Left ventricle myocardium inferior (tissue), 1 donor: ENCODE data around the gene SYTL2. TPM values are rescaled to one million over a fixed set of nuclear protein-coding genes. Genes with fewer than 3 reads are reported as not detected.

Experiments used
- DNase-seq: peaks from one replicate; pipeline ENCODE4 v3.0.0-alpha.2; 2020
- H3K27ac ChIP-seq: fragments of 200-600 bp; replicated peaks from 2 replicates; pipeline ENCODE4 v1.8.0; 2021
- H3K27me3 ChIP-seq: fragments of 200-600 bp; 2 replicates; pipeline ENCODE4 v1.8.0; 2021; ENCODE audit warnings: low read depth
- H3K36me3 ChIP-seq: fragments of 200-600 bp; 2 replicates; pipeline ENCODE4 v1.8.0; 2021
- H3K4me1 ChIP-seq: fragments of 200-600 bp; 2 replicates; pipeline ENCODE4 v1.8.0; 2021
- H3K4me3 ChIP-seq: fragments of 200-600 bp; 2 replicates; pipeline ENCODE4 v1.8.0; 2021; ENCODE audit warnings: mild to moderate bottlenecking, moderate library complexity
- H3K9me3 ChIP-seq: fragments of 200-600 bp; replicated peaks from 2 replicates; pipeline ENCODE4 v1.8.0; 2021
- intact Hi-C: fragments of 100-400 bp; cut with micrococcal nuclease; formaldehyde crosslinking; loops from one replicate; pipeline ENCODE4 v1.11.0; 2022
- total RNA-seq: library from RNA; stranded (reverse); fragmentation: NEBNext Ultra II Directional; extraction: Animal tissue kit (Norgen Biotek cat#: 25700); gene quantifications from one replicate; pipeline ENCODE4 v1.2.1, GENCODE V29; 2021
- TF ChIP-seq, protein P1 (sequence below): fragments of 200-600 bp; IDR thresholded peaks from 2 replicates; pipeline ENCODE4 v1.8.0; 2021; ENCODE audit warnings: antibody characterized with exemption, mild to moderate bottlenecking, borderline replicate concordance
- donor health status: DM: no; HTN: yes; CAD: no; lungs with severe emphysema.

SYTL2 gene
- total RNA-seq, 1 donor from 2014 or later: 3.8 TPM

- TF ChIP-seq, protein P1, sequence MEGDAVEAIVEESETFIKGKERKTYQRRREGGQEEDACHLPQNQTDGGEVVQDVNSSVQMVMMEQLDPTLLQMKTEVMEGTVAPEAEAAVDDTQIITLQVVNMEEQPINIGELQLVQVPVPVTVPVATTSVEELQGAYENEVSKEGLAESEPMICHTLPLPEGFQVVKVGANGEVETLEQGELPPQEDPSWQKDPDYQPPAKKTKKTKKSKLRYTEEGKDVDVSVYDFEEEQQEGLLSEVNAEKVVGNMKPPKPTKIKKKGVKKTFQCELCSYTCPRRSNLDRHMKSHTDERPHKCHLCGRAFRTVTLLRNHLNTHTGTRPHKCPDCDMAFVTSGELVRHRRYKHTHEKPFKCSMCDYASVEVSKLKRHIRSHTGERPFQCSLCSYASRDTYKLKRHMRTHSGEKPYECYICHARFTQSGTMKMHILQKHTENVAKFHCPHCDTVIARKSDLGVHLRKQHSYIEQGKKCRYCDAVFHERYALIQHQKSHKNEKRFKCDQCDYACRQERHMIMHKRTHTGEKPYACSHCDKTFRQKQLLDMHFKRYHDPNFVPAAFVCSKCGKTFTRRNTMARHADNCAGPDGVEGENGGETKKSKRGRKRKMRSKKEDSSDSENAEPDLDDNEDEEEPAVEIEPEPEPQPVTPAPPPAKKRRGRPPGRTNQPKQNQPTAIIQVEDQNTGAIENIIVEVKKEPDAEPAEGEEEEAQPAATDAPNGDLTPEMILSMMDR: no peak
- H3K27ac ChIP-seq: no peak overlapping the region
- intact Hi-C loops: no loop called here
These were observed 46.1 kb downstream of the SYTL2 start for GRCh38 chr11:85764796-85765195.

DNA sequence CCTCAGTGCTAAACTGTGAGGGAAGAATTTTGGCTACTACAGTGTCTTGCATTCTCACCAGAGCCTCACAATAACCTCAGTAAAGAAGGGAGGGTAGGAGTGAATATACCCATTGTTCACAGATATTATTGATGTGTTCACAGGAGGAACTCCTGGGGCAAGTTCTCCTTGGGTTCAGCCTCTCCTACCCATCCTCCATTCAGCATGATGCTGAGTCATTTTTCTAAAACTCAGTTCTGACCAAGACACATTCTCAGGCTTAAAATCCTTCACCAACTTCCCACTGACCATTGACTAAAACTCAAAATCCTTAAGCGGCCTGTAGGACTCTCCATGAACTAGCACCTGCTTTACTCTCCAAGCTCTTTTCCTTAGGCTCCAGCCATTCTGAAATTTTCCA lies 48.7 kb downstream of the SYTL2 start:
- H3K4me3 ChIP-seq: no peak overlapping the region
- no peaks in the 10 kb centered on the region for H3K36me3 ChIP-seq
- H3K9me3 ChIP-seq: no peaks in the 10 kb centered on the region
- no peaks in the 10 kb centered on the region for H3K4me1 ChIP-seq
- H3K27me3 ChIP-seq: no peaks in the 10 kb centered on the region
- no peak for DNase-seq
- intact Hi-C loops: no loop called here
- TF ChIP-seq, protein P1: no peak
- H3K27ac ChIP-seq: no peak overlapping the region

More at GRCh38 chr11:85764796-85765195, 46.1 kb downstream of the SYTL2 start:
- H3K27me3 ChIP-seq: no peaks in the 10 kb centered on the region
- no peak overlapping the region for H3K4me3 ChIP-seq
- no peak for DNase-seq
- peaks cover 12% of the 10 kb centered on the region for H3K9me3 ChIP-seq
- no peaks in the 10 kb centered on the region for H3K4me1 ChIP-seq
- no peaks in the 10 kb centered on the region for H3K36me3 ChIP-seq

GRCh38 chr11:85759915-85760314 lies 51.0 kb downstream of the SYTL2 start:
- TF ChIP-seq, protein P1: no peak
- Histone ChIP-seq H3K27ac (no peak overlapping the region), H3K4me1 (no peaks in the 10 kb centered on the region), H3K36me3 (no peaks in the 10 kb centered on the region), H3K27me3 (no peaks in the 10 kb centered on the region), H3K9me3 (no peaks in the 10 kb centered on the region), H3K4me3 (no peak overlapping the region)
- intact Hi-C loops: no loop called here
- DNase-seq: no peak

DNA sequence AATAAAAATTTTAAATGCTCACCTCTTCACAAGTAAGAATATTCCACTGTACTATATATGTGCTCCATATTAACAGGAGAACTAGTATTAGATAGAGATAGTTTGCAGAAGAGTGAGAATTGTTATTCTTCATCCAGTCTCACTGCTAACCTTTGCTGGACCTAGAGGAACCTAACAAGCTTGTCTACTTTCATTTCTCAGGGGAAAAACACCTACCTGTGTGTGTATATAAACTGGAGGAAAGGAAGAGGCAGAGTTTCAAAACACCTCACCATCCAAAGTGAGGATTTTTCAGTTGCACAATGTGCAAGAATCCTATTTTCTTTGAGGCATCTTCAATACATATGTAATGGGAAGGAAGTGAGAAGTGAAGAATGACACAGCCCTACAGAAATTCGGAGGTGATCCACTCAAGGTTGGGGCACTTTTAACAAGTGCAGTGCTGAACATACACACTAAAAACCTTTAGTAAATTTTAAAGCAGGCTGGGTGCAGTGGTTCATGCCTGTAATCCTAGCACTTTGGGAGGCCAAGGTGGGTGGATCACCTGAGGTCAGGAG lies 52.4 kb downstream of the SYTL2 start:
- H3K36me3 ChIP-seq: no peaks in the 10 kb centered on the region
- H3K27ac ChIP-seq: no peak overlapping the region
- no peaks in the 10 kb centered on the region for H3K27me3 ChIP-seq
- no peaks in the 10 kb centered on the region for H3K4me1 ChIP-seq
- H3K4me3 ChIP-seq: no peak overlapping the region
- no peaks in the 10 kb centered on the region for H3K9me3 ChIP-seq
- TF ChIP-seq, protein P1: no peak
- intact Hi-C loops: no loop called here
- no peak for DNase-seq

- no peaks in the 10 kb centered on the region for H3K27me3 ChIP-seq
- intact Hi-C loops: no loop called here
- no peaks in the 10 kb centered on the region for H3K36me3 ChIP-seq
- H3K27ac ChIP-seq: no peak overlapping the region
- H3K4me1 ChIP-seq: no peaks in the 10 kb centered on the region
- no peak overlapping the region for H3K4me3 ChIP-seq
- TF ChIP-seq, protein P1: no peak
- no peak for DNase-seq
- no peaks in the 10 kb centered on the region for H3K9me3 ChIP-seq
These were observed 52.9 kb downstream of the SYTL2 start for GRCh38 chr11:85758026-85758425.
